OCI-M2 (cell line): ENCODE results near the gene STIL.
"Not testable (repeated sequence)": the region's sequence is repeated elsewhere in the genome, so short reads cannot be mapped to it uniquely, and the experiment has no call there.

Experiments
- DNase-seq: peaks from one replicate; lab custom pipeline; 2025; ENCODE audit not compliant: unreplicated experiment; lab: John Stamatoyannopoulos, UW

Gene STIL

GRCh38 chr1:47323599-47324031 lies 9.7 kb upstream of the STIL start:
- DNase-seq, result no peak

GRCh38 chr1:47319968-47320367 lies 6.0 kb upstream of the STIL start:
- DNase-seq, result not testable (repeated sequence)

- DNase-seq, result no peak
Measured at GRCh38 chr1:47317841-47318240, 3.9 kb upstream of the STIL start.

GRCh38 chr1:47309427-47309826 lies 4.5 kb downstream of the STIL start:
- DNase-seq, result no peak

GRCh38 chr1:47302472-47302871 lies 11.5 kb downstream of the STIL start:
- no peak for DNase-seq

GRCh38 chr1:47298025-47298699 lies 15.8 kb downstream of the STIL start:
- no peak for DNase-seq

GRCh38 chr1:47295579-47295978 lies 18.4 kb downstream of the STIL start:
- no peak for DNase-seq

- DNase-seq, result not testable (repeated sequence)
Measured at GRCh38 chr1:47294863-47295262, 19.1 kb downstream of the STIL start.

GRCh38 chr1:47288116-47288515 lies 25.8 kb downstream of the STIL start:
- not testable (repeated sequence) for DNase-seq

GRCh38 chr1:47280142-47280541 lies 33.8 kb downstream of the STIL start:
- DNase-seq, result no peak

GRCh38 chr1:47276850-47277249 lies 37.1 kb downstream of the STIL start:
- no peak for DNase-seq

GRCh38 chr1:47275811-47276210 lies 38.1 kb downstream of the STIL start:
- not testable (repeated sequence) for DNase-seq

GRCh38 chr1:47265529-47265928 lies 48.4 kb downstream of the STIL start:
- DNase-seq, result not testable (repeated sequence)

- DNase-seq, result no peak
Measured at GRCh38 chr1:47262787-47263413, 51.0 kb downstream of the STIL start.

GRCh38 chr1:47257224-47257623 lies 56.7 kb downstream of the STIL start:
- DNase-seq, result no peak

- no peak for DNase-seq
Measured at GRCh38 chr1:47252795-47253194, 61.2 kb downstream of the STIL start.

GRCh38 chr1:47252369-47252768 lies 61.6 kb downstream of the STIL start:
- DNase-seq, result no peak

- no peak for DNase-seq
Measured at GRCh38 chr1:47249755-47250154, 64.2 kb downstream of the STIL start.

GRCh38 chr1:47244339-47244862 lies 69.5 kb downstream of the STIL start:
- no peak for DNase-seq

- DNase-seq, result no peak
Measured at GRCh38 chr1:47243910-47244309, 70.0 kb downstream of the STIL start.

GRCh38 chr1:47241114-47242113 lies 72.5 kb downstream of the STIL start:
- DNase-seq, result no peak
